ENCODE results near the gene CLMN. TPM values are rescaled to one million over a fixed set of nuclear protein-coding genes. Genes with fewer than 3 reads are reported as not detected.
"Not testable (repeated sequence)": the region's sequence is repeated elsewhere in the genome, so short reads cannot be mapped to it uniquely, and the experiment has no call there.

Gene CLMN
- total RNA-seq, 2 donors from 2014 or later = 105 to 131 TPM

DNA sequence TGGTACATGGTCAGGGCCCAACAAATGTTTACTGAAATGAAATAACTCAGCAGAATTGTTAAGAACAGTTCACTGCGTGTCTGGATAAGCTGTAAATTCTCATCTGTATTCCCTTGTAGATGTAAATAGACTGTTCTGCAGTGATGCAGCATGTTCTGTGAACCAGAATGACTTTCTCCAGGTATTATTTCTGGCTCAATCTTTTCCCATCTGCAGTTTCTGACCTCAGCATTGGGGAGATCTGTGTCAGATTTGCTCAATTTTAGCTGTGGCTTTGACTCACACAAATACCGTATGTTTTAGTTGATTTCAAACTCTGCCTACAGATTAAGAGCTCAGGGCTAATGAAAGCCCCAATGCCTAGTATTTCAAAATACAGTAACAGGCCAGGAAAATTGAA, 113.2 kb downstream of the CLMN start:
- Histone ChIP-seq H3K9ac (ENCODE audit: low read depth in 2 of 2, low read length in 2 of 2) (no peak overlapping the region), H3K27ac (no peak overlapping the region), H3K4me3 (no peak overlapping the region), H3K36me3 (peaks cover 11% of the 10 kb centered on the region), H3K4me1 (no peaks in the 10 kb centered on the region), H3K27me3 (no peaks in the 10 kb centered on the region), H3K9me3 (no peaks in the 10 kb centered on the region)
- DNase-seq = no peak
- TF ChIP-seq, protein P1, sequence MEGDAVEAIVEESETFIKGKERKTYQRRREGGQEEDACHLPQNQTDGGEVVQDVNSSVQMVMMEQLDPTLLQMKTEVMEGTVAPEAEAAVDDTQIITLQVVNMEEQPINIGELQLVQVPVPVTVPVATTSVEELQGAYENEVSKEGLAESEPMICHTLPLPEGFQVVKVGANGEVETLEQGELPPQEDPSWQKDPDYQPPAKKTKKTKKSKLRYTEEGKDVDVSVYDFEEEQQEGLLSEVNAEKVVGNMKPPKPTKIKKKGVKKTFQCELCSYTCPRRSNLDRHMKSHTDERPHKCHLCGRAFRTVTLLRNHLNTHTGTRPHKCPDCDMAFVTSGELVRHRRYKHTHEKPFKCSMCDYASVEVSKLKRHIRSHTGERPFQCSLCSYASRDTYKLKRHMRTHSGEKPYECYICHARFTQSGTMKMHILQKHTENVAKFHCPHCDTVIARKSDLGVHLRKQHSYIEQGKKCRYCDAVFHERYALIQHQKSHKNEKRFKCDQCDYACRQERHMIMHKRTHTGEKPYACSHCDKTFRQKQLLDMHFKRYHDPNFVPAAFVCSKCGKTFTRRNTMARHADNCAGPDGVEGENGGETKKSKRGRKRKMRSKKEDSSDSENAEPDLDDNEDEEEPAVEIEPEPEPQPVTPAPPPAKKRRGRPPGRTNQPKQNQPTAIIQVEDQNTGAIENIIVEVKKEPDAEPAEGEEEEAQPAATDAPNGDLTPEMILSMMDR (IDR thresholded peaks at IDR 0.05) = no peak
- intact Hi-C loops (cut with DNase I) = no loop called here

DNA sequence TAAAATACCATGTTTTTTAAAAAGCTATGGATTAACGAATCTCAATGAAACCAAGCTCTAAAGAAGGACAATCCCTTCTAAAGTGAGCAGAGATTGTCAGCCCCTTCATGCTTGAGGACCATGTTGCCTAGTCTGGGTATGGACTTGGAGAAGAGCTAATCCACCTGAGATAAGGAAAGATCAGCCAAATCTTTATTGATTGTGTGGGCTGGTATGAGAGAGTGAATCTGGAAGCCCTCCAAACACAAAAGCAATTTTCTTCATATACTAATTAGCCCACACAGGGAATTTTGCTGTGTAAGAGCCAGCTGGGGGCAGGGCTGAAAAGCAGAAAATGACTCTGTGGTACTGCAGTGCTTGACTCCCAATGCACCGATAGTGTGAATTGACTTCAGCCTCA, 115.0 kb downstream of the CLMN start:
- Histone ChIP-seq H3K27ac (no peak overlapping the region), H3K36me3 (peaks cover 11% of the 10 kb centered on the region), H3K27me3 (no peaks in the 10 kb centered on the region), H3K9ac (ENCODE audit: low read depth in 2 of 2, low read length in 2 of 2) (no peak overlapping the region), H3K4me3 (no peak overlapping the region), H3K4me1 (no peaks in the 10 kb centered on the region), H3K9me3 (no peaks in the 10 kb centered on the region)
- TF ChIP-seq, protein P1 (IDR thresholded peaks at IDR 0.05) = no peak
- intact Hi-C loops (cut with DNase I) = no loop called here
- DNase-seq = no peak

DNA sequence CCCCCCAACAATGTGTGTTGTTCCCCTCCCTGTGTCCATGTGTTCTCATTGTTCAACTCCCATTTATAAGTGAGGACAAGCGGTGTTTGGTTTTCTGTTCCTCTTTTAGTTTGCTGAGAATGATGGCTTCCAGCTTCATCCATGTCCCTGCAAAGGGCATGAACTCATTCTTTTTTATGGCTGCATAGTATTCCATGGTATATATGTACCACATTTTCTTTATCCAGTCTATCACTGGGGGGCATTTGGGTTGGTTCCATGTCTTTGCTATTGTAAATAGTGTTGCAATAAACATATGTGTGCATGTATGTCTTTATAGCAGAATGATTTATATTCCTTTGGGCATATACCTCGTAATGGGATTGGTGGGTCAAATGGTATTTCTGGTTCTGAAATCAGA, 118.0 kb downstream of the CLMN start:
- H3K4me1 ChIP-seq; intact Hi-C loops (cut with DNase I); H3K27ac ChIP-seq; H3K9me3 ChIP-seq; H3K9ac ChIP-seq (ENCODE audit: low read depth in 2 of 2, low read length in 2 of 2); H3K4me3 ChIP-seq; DNase-seq; H3K27me3 ChIP-seq: not testable (repeated sequence)
- H3K36me3 ChIP-seq = peaks cover 11% of the 10 kb centered on the region

DNA sequence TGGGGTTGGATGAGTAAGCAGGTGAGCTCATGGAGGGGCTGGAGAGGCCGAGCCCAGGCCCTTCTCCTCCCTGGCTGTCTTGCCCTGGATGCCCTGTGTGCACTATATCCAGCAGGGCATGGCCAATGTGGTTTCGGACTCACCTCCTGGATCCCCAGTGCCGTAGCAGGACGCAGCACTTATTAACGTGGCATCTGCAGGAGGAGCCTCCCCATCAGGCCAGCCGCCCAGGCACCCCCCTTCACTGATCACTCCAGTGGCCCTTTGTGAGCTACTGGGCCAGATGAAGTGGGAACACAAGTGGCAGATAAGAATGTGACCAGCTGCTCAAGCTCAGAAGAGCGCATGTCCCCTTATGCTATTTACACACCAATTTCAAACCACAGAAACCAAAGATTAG, 119.3 kb downstream of the CLMN start:
- no peaks in the 10 kb centered on the region for H3K9me3 ChIP-seq
- H3K36me3 ChIP-seq = peaks cover 11% of the 10 kb centered on the region
- no peaks in the 10 kb centered on the region for H3K27me3 ChIP-seq
- intact Hi-C loops (cut with DNase I) = no loop called here
- no peak overlapping the region for H3K27ac ChIP-seq
- TF ChIP-seq, protein P1 (IDR thresholded peaks at IDR 0.05) = no peak
- no peak overlapping the region for H3K9ac ChIP-seq (ENCODE audit: low read depth in 2 of 2, low read length in 2 of 2)
- no peak overlapping the region for H3K4me3 ChIP-seq
- DNase-seq = no peak
- H3K4me1 ChIP-seq = no peaks in the 10 kb centered on the region

DNA sequence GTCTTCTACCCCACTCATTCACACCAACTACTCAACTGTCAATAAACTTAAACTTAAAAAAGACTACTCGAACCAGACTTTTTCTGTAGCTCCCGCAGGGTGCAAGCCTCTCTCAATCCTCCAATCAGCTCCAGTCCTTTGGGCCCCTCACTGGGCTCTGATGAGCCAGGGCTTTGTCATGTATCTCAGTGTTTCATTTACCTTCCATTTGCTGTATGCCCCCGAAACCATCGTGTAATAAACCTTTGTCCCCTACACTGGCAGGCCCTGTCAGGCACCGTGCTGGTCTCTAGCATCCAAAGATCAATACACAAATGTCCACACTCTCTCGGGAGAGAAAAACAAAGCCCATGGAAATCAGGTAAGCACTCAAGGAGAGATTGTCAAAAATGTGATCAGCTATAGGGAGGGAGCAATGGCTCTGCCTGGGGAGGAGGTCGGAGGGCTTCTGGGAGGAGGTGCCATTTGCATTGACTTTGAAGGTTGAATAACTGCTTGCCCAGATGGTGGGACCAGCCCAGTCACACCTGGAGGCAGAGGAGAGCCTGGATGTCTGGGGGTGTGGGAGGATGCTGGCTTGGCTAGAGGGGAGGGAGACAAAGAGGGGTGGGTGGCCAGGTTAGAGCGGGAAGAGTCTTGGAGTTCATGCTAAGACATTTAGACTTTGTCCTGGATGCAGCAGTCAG, 120.3 kb downstream of the CLMN start:
- TF ChIP-seq, protein P1 (IDR thresholded peaks at IDR 0.05) = no peak
- H3K9me3 ChIP-seq = no peaks in the 10 kb centered on the region
- H3K4me3 ChIP-seq = no peak overlapping the region
- no peaks in the 10 kb centered on the region for H3K4me1 ChIP-seq
- no peak for DNase-seq
- peaks cover 5% of the 10 kb centered on the region for H3K36me3 ChIP-seq
- no peak overlapping the region for H3K27ac ChIP-seq
- no peak overlapping the region for H3K9ac ChIP-seq (ENCODE audit: low read depth in 2 of 2, low read length in 2 of 2)
- no peaks in the 10 kb centered on the region for H3K27me3 ChIP-seq
- intact Hi-C loops (cut with DNase I) = loop anchor here (10.0 kb wide), 1 partner anchor 95 kb away; no protein-coding TSS in a partner anchor

DNA sequence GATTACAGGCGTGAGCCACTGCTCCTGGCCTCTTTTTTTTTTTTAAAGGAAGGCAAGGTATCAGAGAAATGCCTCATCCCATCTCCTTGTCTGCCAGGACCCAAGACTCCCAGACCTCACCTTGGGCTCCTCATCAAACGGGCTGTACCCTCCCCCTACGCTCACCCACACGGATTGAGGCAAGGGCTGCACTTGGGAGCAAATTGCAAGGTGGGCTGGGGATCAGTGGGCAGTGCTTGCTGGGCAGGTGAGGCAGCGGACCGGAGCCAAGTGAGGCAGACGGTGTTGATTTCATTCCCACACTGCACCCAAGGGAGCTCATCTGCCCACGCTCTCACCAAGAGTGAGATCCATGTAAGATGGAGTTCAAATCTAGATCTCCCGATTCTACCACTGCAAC, 121.4 kb downstream of the CLMN start:
- no peak for DNase-seq
- Histone ChIP-seq H3K36me3 (peaks cover 3% of the 10 kb centered on the region), H3K4me3 (no peak overlapping the region), H3K27ac (no peak overlapping the region), H3K27me3 (no peaks in the 10 kb centered on the region), H3K9ac (ENCODE audit: low read depth in 2 of 2, low read length in 2 of 2) (no peak overlapping the region), H3K4me1 (no peaks in the 10 kb centered on the region), H3K9me3 (no peaks in the 10 kb centered on the region)
- intact Hi-C loops (cut with DNase I) = loop anchor here (10.0 kb wide), 1 partner anchor 94 kb away; no protein-coding TSS in a partner anchor
- TF ChIP-seq, protein P1 (IDR thresholded peaks at IDR 0.05) = no peak
